Stimulated activated CD4-positive, alpha-beta T cell treated with anti-CD3 and anti-CD28 coated beads, Interleukin-2, amount 100 ng/mL, for 24 hours (primary cell): ENCODE results near the gene ASS1.

Source experiments
- DNase-seq, 2 donors: peaks; one replicate each; pipeline ENCODE4 v3.0.0-alpha.2; 2020

The ASS1 gene

DNA sequence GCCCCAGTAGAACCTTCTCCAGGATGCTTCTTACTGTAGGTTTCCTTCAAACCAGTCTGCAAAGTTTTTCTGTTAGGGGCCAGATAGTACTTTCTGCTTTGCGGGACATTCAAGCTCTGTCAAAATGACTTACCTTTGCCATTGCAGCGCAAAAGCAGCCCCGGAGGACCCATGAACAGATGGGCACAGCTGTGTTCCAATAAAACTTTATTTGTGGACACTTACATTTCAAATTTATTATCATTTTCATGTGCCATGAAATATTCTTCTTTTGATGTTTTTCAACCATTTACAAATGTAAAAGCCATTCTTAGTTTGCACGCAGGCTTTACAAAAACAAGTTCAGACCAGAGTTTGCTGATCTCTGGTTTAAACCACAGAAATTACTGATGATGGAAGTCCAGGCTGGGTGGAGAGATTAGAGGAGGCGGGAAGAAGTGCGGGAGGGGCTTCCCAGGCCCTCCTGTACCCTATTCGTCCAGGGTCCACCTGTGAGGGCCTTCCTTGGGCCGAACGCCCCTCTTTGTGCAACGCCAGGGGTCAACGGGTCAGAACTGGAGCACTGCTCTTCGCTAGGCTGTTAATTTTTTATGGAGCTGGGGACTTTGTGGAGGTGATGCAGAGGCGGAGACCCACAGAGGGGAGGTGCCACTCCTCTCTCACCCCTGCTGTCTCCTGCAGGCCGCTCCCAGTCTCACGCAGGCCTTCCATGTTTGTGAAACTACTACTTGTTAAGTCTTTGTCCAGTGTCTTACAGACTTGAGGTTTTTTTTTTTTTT, 7.6 kb upstream of the ASS1 start:
- DNase-seq = no peak

DNA sequence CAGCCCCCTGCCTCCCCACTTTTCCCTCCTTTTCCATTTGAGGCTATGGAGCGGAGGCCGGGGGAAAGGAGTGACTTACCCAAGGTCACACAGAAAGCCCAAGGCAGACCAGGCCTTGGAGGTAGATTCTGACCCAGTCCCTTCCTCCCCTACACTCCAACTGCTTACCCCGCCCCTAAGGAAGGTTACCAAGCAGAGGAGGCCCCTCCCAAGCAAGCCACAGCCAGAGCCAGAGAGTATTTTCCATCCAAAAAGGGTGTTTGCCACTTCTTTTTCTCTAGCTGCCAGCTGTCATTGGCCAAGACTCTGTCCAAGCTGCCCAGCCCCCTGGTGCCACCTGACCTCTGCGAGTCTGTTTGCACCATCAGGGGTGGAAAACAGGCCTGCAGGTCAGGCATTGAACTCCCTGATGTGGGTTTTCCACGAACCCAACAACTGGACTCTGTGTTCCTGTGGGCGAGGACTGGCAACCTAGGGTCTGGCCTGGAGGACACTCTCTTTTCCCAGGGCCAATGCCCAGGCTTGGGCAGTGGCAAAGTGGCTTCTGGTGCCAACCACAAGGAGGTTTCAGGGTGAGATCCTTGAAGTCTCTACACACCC, 6.3 kb upstream of the ASS1 start:
- DNase-seq = no peak

DNA sequence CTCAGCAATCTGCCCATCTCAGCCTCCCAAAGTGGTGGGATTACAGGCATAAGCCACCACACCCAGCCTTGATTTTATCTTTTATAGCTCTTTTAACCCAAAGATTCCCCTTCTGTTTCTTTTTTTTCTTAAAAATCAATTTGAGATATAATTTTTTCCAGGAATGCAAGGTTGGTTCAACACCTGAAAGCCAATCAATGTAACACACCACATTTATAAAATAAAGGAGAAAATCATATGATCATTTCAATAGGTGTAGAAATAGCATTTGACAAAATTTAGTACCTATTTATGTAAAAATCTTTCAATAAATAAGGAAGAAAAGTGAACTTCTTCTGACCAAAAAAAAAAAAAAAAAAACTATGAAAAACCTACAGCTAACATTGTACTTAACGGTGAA, 3.7 kb upstream of the ASS1 start:
- no peak for DNase-seq

DNA sequence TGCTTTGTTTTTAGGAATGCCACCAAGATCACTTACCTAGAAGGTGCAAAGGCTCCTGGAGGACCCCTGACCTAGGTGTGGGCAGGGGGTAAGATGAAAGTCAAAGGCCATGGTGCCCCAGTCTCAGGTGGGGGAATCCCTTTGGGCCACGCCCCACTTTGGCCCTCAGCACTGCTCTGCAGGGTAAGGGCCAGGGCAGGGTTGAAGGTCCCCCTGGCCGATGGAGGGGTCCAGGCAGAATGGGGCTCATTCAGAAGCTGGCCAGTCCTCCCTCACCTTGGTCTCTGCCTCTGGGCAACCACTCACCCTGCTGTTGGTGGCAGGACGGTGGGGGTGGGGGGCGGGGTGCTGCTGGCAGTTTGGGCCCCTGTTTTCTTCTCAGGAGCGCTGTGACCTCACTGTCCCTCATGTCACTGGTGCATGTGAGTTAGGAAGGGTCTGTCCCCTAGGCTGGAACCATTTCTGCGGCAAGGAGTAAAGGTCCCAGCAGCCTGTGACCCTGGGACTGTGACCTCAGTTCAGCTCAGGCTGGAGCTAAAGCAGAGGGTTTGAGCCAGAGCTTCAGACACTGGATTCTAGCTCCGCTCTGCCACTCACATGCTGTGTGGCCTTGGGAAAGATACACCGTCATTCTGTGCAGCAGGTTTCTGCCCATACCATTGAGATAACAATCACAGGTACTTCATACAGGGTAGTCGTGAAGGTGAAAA, 1.9 kb upstream of the ASS1 start:
- DNase-seq = no peak

DNA sequence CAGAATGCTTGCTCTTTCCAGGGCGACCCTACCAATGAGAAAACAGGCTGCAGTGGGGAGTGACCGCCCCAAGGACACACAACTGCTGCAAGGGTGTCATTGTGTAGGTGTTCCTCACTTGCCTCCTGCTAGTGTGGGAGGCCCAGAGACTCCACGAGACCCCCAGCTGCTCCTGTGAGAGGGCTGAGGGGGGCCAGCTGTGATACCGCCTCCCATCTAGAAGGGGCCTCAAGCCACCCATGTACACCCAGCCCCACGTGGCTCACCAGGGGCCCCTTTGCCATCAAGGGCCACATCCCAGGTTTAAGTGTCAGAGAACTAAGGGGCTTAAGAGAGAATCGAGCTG, 1.3 kb upstream of the ASS1 start:
- DNase-seq = no peak

DNA sequence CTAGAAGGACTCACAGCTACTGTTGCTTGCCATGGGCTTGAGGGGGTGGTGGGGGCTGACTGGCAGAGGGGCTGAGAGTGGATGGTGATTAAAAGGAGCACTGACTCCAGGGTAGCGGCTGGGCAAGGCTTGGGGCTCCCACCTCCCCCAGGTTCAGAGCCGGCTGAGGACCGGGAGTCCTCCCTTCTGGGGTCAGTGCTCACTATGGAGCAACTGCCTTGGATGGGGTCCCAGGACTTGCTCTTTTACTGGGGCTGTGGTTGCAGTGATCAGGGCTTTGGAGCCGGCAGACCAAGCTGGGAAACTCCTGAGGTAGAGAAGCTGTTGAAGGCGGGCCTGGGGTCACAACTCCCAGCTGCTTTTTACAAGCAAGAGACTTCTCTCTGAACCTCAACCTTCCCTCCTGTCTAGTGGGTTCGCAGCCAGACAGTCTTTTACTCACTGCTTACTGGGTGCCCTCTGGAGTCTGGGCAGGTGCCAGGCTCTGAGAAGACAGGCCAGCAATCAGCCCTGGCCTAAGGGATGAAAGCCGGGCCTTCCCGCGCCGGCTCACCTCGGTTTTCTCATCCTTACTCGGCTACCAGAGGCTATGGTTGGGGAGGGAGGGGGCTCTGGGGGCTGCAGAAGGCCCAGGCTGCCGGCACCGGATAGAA, 795 bp upstream of the ASS1 start:
- no peak for DNase-seq

DNA sequence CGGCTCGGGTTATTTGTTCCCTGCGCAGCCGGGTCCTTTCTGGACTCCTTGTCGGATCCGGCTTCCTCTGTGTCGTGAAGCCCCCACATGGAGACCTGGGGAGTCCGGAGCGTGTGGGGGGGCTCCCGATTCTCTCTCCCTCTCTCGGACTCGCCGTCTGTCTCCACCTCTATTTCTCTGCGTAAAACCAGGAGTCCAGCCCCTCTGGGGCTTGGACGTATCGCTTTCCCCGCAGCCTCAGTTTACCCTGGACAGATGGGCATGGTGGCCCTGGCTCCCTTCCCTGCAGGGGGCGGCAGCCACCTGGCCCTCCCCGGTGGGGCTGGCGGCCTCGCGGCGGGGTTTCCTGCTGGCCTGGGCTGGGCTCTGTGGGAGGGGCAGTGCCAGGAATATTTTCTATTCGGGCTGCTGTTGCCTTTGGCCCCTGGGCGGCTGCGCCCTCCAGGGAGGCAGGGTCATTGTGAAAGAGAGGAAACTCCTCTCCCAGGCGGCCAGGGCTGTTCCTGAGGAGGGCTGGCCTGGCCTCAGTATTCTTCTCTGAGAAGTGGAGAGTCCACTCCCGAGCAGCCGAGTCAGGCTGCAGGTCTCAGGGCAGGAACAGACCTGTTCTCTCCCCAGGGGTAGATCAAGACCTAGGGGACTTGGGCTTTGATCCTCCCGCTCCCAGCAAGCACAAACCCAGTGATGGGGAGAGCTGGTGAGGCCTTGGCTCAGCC, 665 bp downstream of the ASS1 start:
- DNase-seq = no peak

DNA sequence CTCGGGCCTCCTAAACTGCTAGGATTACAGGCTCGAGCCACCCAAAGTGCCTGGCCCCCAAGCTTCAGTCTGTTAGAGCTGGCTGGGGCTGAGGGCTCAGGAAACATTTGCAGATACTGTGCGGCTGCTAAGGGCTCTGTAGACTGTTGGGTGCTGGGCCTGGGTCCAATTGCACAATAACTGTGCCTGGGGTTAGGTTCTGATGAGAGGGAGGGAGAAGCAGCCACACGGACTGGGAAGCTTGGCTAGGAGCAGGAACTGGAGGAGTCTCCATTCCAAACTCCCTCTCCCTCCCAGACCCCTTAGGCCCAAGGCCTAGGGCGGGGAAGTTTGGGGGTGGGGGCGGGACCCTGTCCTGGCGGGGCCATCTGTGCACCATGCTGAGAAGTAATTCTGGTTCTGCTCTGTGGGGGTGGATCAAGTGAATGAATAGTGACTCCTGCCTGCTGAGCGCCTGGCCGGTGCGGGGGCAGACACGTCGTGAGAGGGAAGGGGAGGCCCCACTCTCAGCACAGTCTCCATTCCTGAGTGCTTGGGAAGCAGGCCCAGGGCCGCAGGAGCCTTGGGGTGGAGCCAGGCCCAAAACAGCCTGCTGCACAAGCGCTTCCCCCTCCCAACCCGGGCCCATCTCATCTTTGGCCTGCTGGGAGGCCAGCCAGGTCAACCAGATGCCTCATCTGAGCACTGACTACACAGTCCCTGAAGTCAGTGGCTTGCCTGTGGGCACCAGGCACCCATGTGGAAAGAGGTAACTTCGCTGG, 1.5 kb downstream of the ASS1 start:
- DNase-seq = no peak

DNA sequence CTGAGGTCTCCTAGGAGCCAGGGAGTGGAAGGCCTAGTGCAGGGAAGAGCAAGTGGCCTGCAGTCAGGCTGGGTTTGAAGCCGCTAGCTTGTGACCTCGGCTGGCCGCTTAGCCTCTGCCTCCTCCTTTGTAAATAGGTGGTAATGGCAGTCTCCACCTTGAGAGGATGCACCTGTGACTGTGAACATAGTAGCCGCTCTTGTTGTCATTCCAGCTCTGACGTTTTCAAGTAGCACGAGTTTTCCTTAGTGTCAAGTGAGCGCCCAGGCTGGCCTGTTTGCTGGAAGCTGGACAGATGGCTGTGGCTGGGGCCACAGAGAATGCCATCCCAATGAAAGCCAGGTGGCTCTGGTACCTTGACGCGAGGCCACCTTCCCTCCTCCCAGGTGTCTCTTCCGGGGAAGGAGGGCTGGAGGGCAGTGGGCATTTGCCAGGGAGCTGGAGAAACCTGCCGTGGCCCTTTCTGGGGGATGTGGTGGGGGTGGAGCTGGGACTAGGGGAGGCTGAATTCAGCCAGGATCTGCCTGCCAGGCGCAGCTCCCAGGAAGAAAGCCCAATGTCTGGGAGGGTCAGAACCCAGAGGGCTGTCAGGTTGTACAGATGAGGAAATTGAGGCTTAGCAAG, 2.5 kb downstream of the ASS1 start:
- no peak for DNase-seq

DNA sequence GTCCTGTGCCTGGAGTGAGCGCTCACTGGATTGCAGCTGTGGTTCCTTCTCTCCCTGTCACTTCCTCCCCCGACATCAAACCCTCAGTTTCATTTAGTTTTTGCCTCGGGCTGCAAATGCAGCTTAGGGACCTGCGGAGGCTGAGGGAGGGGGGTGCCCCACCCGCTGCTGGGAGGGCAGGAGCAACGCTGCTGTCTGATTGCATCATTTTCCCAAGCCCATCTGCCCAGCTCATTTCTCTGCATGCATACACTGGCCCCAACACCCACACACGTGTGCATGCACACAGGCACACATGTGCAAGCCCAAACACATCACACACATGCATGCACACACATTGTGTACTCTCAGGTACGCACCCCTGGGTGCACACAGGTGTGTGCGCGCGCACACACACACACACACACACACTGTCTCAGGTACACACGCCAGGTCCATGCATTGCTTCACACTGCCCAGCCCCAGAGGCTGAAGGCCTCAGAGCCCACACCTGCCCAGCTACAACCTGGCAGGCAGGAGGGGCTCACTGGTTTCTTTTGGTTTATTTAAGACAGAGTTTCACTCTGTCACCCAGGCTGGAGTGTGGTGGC, 3.4 kb downstream of the ASS1 start:
- DNase-seq = no peak

DNA sequence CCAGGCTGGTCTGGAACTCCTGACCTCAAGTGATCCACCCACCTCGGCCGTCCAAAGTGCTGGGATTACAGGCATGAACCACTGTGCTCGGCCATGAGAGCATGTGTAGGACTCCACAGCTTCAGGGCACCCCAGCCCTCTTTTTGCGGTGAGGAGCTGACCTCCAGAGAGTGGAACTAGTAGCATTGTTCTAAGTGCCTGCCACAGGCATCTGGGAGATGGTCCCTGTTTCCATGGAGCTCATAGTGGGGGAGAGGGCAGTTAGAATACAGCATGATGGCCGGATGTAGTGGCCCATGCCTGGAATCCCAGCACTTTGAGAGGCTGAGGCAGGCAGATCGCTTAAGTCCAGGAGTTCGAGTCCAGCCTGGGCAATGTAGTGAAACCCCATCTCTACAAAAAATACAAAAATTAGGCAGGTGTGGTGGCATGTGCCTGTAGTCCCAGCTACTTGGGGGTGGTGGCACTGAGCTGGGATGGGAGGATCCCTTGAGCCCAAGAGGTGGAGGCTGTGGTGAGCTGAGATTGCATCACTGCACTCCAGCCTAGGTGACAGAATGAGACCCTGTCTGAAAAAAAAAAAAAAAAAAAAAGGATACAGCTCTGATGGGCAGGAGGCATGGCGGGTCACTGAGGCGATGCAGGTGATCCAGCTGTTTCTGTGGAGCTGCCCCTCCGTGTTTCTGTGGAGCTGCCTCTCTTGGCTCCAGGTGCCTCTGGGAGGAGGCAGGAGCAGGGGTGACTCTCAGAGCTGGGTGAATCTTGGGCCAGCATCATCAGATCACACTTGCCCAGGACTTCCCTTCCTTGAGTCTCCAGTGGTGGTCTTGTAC, 4.2 kb downstream of the ASS1 start:
- DNase-seq = no peak

DNA sequence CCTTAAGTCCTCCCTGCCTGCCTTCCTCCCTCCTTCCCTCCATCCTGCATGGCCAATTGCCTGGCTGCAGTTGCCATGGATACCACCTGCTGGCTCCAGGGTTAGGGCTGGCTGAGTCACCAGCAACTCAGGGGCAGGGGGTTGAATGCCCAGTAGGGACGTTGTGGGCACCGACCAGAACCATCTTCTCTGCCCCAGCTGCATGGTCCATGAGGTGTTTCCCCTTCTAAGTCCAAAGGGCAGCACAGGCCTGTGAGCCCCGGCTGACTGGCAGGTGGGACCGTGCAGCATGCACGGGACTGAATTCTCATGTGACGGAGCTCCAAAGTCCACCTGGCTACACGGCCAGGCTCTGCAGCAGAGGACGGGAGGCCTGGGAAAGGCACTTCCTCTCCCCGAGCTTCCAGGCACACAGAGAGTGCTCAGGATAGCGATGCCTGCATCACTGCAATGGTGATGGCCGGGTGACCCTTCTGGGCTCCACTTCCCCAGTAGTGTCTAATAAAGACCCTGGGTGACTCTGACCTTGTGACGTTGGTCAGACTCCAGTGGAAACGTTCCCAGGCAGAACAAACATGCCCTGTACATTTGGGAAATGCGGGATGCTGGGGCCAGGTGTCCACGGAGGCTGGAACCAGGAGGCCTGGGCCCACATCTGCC, 5.7 kb downstream of the ASS1 start:
- DNase-seq = no peak

DNA sequence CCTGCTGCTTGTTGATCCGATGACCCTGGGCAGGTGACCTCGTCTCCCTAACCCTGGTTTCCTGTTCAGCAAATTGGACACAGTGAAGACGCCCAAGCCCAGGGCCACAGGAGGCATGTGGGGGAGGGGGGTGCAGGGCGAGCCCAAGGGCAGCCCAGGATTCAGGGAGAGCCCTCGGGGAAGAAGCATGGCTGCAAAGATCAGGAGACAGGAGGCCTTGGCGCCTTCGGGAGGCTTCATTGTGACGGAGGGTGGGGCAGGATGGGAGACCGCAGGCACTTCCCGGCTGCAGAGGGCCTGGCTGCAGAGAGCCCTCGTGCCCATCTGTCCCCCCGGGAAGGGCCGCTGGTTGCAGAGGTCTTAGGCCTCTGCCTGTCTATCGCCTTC, 6.2 kb downstream of the ASS1 start:
- no peak for DNase-seq

DNA sequence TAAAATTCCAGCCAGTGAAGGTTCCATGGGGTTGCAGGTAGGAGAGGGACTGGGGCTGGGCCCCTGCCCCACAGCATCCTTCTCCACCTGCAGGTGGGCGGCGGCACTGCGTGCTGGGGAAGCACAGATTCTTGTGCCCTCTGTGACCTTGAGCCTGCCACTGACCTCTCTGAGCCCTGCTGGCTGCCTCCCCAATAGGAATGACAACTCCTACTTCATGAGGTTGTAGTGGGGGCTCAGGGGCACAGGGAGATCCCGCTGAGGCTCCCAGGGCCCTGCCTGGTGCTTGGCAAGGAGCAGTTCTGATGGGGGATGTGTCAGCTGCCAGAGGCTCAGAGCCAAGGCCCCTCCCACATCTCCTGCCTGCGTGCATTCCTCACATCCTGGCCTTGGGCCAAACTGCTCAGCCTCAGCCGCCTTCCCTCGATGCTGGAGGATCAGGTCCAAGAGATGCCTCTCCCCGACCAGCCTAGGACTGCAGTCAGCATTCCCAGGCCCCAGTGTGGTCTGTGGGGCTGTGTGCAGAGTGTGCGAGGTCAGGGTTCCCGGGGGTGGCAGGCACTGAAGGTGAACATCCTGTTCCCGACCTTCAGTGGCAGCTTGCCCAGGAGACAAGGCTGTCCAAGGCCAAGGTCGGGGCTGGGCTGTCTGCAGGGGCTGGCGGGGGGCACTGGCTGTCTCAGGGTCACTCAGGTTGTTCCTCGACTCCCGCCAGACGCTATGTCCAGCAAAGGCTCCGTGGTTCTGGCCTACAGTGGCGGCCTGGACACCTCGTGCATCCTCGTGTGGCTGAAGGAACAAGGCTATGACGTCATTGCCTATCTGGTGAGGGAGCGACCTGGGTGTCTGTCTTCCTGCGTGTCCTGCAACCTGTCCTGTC, 7.0 kb downstream of the ASS1 start:
- DNase-seq = peak in 1 of 2 donors; percentile 32

DNA sequence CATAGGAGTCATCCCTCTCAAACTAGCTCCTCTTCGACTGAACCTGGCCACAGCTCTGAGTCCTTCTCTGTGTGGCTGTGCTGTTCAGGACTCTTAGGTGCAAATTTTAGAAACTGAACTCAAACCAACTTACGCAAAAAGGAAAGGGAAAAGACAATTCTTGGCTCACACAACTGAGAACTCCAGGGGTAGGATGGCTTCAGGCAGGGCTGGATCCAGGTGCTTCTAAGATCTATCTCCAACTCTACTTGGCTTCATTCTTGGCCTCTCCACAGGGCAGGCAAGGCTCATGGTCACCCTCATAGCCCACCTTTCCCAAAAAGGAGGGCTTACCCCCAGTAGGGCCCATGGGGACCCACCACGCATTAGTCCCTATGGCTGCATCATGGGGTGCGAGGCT, 8.1 kb downstream of the ASS1 start:
- no peak for DNase-seq

DNA sequence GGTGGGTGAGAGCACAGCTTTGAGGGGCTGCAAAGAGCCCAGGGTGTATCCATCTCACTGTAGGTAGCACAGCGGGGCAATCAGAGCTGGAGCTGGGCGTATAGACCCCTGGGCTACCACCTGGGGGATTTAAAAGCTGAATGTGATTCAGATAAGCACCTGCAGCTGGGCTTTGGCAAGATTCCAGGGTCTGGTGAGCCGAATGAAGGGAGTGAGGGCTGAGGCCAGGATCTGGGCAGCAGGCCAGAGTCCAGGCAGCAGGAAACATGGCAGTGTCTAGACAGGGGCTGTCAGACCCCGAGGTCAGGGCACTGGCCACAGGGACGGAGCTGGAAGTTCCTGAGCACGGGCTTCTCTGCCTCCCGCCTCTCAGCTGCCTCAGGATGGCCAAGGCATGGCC, 8.7 kb downstream of the ASS1 start:
- no peak for DNase-seq

DNA sequence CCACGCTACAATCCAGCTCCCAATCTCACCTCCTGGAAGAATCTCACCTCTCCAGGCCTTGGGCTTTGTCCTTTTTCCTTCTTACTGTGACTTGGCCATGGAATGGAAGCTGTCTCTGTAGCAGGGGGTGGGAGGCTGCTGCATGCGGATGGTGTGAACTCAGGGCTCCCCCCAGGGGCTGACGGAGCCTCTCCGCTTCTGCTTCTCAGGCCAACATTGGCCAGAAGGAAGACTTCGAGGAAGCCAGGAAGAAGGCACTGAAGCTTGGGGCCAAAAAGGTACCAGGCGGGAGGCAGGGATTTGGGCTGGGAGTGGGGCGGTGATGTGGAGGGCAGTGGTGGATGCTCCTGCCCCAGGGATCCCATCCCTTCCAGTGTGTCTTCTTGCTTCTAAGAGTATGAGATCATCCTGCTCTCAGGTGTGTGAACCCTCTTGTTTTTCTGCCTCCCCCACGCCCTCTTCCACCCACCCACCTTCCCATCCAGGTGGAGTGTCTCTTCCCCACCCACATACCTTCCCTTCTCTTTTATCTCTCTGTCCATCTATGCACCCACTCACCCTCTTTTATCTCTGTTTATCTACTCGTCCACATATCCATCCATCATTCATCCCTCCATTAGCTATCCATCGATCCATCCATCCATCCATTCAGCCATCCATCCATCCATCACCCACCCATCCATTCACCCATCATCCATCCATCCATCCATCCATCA, 9.5 kb downstream of the ASS1 start:
- no peak for DNase-seq

DNA sequence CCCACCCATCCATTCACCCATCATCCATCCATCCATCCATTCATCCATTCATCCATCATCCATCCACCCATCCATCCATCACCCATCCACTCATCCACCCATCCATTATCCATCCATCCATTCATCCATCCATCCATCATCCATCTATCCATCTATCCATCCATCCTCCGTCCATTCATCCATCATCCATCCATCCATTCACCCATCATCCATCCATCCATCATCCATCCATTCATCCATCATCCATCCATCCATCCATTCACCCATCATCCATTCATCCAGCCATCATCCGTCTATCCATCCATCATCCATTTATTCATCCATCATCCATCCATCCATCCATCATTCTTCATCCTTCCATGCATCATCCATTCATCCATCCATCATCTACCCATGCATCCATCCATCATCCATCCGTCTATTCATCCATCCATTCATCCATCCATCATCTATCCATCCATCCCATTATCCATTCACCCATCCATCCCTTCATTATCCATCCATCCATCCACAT, 10.1 kb downstream of the ASS1 start:
- DNase-seq = no peak
